AG09309 (cell line): ENCODE data around the gene ENTREP3.

Experiments used
- DNase-seq: peaks from one replicate; pipeline ENCODE4 v3.0.0-alpha.2; 2010; ENCODE audit warnings: low read depth
- H3K4me3 ChIP-seq: 2 replicates; pipeline ENCODE4 v1.5.1; 2011; ENCODE audit warnings: mild to moderate bottlenecking, low read depth, low read length, moderate library complexity; ENCODE audit not compliant: control insufficient read depth
- TF ChIP-seq, protein P1 (sequence below): IDR thresholded peaks from 2 replicates; pipeline ENCODE4 v1.5.1; 2011; ENCODE audit warnings: mild to moderate bottlenecking, low read depth, low read length, inconsistent platforms; ENCODE audit not compliant: insufficient read depth, control insufficient read depth; ENCODE audit errors: missing control alignments

Gene ENTREP3

DNA sequence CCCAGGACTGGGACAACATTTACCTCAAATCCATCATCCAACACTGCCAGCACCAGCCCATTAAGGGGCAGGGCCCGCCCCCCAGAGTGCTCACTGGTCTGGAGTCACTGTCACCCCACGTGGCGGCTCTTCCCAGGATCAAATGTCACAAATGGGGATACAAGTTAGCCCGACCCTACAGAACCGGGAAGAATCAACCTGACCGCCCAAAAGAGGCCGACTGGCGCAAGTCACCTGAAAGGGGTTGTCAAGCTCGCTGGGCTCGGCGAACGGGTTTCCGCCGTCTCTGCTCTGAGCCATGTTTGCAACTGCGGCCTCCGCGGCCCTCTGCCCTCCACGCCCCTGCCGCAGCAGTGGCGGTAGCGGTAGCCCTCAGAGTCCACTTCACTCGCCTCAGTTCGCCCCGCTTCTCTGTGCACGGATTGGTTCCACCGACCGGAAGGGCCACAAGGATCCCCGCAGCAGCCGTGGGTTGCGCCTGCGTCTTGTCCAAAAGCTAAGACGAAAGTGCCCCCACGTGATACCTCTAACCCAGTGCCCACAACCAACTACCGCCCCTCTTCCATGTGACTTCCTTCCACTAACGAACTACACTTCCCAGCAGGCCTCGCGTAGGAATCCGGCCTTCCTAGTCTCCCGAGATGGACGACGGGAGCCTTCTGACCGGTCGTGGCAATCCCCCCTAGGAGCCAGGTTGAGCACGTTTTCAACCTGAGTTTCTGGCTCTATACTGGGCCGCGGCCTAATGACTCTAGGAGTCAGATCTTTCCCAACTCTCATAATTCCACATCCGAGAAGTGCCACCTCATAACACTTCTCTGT lies 6.8 kb upstream of the ENTREP3 start, which contains the start of gene SCAMP3:
Gene SCAMP3 (minus strand): TSS at position 509 of the 822 bp plus-strand sequence. CDS start 209 bp downstream, at position 300.
- peak within 1 kb of the TSS; percentile 81 for H3K4me3 ChIP-seq
- TF ChIP-seq, protein P1, sequence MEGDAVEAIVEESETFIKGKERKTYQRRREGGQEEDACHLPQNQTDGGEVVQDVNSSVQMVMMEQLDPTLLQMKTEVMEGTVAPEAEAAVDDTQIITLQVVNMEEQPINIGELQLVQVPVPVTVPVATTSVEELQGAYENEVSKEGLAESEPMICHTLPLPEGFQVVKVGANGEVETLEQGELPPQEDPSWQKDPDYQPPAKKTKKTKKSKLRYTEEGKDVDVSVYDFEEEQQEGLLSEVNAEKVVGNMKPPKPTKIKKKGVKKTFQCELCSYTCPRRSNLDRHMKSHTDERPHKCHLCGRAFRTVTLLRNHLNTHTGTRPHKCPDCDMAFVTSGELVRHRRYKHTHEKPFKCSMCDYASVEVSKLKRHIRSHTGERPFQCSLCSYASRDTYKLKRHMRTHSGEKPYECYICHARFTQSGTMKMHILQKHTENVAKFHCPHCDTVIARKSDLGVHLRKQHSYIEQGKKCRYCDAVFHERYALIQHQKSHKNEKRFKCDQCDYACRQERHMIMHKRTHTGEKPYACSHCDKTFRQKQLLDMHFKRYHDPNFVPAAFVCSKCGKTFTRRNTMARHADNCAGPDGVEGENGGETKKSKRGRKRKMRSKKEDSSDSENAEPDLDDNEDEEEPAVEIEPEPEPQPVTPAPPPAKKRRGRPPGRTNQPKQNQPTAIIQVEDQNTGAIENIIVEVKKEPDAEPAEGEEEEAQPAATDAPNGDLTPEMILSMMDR: no peak
- DNase-seq: peak; percentile 92

DNA sequence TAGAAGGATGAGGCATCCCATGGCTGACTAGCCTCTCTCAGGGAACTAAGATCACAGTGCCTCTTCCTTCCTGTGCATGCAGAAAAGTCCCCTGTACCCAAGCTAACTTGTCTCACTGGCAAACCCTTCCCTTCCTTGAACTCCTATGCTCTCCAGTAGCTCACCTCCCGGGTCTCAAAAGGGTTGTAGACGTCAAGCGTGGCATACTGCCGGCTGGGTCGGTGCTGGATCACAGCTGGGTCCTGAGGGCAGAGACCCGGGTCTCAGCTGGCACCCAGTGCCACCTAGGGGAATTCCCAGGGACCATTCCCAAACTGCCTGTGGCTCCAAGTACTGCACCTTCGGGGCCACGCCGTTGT lies 6.2 kb upstream of the ENTREP3 start:
- TF ChIP-seq, protein P1: no peak
- peak overlapping the region; percentile 81 for H3K4me3 ChIP-seq
- no peak for DNase-seq

DNA sequence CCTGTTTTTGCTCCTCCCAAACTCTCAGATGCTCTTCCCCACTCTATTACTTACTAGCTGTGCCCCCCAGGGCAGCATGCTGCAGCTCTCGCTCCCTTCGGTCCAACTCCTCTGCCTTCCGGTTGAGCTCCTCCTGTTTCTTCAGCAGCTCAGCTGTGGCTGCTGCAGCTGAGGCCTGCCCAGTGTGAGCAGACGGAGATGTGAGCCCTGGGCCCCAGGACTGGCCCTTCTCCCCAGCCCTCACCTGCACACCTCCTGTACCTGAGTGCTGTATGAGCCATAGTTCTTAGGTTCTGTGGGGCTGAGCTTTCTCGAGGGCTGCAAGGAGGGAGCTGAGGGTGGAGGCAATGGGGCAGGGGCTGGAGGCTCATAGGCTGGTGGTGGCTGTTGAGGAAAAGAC lies 5.0 kb upstream of the ENTREP3 start:
- TF ChIP-seq, protein P1: no peak
- no peak overlapping the region for H3K4me3 ChIP-seq
- DNase-seq: no peak

DNA sequence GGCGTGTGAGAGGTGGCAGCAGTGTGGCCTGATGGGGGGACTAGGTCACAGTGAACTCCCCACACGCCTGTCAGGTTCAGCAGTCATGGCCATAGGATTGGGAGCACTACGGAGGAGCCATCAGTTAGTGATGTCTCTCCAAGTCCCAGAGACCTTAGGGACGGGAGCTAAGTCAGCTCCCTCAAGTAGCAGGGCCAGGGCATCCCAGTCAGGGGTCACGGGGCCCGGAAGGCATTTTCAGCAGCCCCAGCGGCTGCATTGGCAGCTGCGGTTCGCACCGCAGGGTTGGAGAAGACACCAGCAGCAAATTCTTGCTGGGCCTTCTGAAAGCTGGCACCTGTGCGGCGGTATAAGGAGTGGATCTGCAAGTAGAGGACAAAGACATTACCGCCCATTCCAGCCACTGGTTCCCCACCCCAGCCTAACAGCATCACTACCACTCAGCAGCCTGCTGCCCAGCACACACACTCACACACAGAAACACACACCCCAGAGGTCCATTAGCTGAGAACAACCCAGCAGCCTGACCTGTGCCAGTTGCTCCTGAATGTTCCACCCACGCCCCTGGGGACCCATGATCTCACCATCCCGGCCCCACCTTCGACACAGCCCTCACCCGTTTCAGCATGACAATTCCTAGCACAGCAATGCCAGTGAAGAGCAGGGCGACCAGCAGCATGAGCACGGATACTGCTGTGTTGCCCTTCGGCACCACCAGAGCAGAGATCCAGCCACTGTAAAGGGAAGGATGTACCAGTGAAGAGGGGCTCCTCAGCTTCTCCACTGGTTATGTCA lies 972 bp upstream of the ENTREP3 start:
- TF ChIP-seq, protein P1: no peak
- H3K4me3 ChIP-seq: peak overlapping the region; percentile 62
- no peak for DNase-seq

DNA sequence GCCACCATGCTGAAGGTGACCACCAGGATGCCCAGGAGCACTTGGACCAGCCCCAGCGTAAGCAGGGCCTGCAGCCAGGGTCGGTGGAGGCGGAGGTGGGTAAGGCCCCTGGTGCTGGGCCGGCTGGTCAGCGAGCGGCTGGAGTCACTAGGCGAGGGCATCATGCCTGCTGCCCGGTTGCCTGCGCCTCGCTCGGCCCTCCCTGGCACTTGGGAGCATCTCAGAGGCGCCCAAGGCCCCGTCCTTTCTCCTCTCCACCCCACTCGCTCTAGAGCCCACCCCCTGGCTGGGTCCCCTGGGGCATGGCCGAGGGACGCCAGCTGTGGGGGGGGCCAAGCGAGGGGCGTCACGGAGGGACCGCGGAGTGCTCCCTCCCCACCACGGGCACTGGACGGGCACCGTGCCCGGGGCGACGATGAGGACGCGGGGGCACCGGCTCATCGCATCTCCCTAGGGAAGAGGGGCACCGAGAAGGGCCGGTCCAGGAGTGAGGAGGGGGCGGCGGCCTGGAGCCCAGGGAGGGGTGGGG lies 505 bp downstream of the ENTREP3 start:
- H3K4me3 ChIP-seq: peak overlapping the region; percentile 62
- TF ChIP-seq, protein P1: no peak
- DNase-seq: no peak

DNA sequence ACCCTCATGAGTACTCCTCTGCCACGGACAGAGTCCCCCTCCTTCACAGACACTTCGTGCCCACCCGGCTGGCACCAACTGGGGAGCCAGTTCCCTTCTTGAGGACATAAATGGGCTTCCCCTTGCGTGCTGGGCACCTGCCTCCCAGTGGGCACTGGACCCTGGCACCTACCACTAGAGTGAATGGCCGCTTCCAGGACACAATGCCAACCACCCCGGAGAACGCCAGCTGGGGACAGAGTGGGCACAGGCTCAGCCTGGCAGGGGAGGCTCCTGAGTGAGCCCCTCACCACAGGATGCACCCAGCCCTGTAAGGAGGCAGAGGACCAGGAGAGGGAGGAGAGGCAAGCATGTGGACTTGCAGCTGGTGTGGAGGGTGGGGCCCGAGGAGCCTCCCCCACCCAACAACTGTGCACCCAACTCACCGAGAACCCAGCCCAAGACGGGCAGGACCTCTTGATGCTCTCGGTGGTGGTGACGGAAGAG lies 1.0 kb downstream of the ENTREP3 start:
- peak overlapping the region; percentile 62 for H3K4me3 ChIP-seq
- DNase-seq: no peak
- TF ChIP-seq, protein P1: no peak
